ENCODE measurements around the gene ASTL.

The ASTL gene

GRCh38 chr2:96150791-96151594 is 12.7 kb upstream of the ASTL start:
- DNase-seq (ENCODE audit: extremely low read depth, low read depth): no peak
- no peak overlapping the region for H3K4me3 ChIP-seq (replicated peaks; ENCODE audit: low read depth, low read length)
- TF ChIP-seq CTCF (IDR thresholded peaks at IDR 0.05; ENCODE audit: low read depth, low read length, missing control alignments): no peak

GRCh38 chr2:96150007-96150640 is 11.8 kb upstream of the ASTL start:
- H3K4me3 ChIP-seq (replicated peaks; ENCODE audit: low read depth, low read length): no peak overlapping the region
- DNase-seq (ENCODE audit: extremely low read depth, low read depth): no peak
- no peak for TF ChIP-seq CTCF (IDR thresholded peaks at IDR 0.05; ENCODE audit: low read depth, low read length, missing control alignments)

GRCh38 chr2:96148410-96149217 is 10.3 kb upstream of the ASTL start:
- H3K4me3 ChIP-seq (replicated peaks; ENCODE audit: low read depth, low read length): no peak overlapping the region
- peak; percentile 76 for DNase-seq (ENCODE audit: extremely low read depth, low read depth)
- TF ChIP-seq CTCF (IDR thresholded peaks at IDR 0.05; ENCODE audit: low read depth, low read length, missing control alignments): no peak

GRCh38 chr2:96147593-96148201 is 9.4 kb upstream of the ASTL start:
- no peak for TF ChIP-seq CTCF (IDR thresholded peaks at IDR 0.05; ENCODE audit: low read depth, low read length, missing control alignments)
- H3K4me3 ChIP-seq (replicated peaks; ENCODE audit: low read depth, low read length): no peak overlapping the region
- no peak for DNase-seq (ENCODE audit: extremely low read depth, low read depth)

- no peak for TF ChIP-seq CTCF (IDR thresholded peaks at IDR 0.05; ENCODE audit: low read depth, low read length, missing control alignments)
- H3K4me3 ChIP-seq (replicated peaks; ENCODE audit: low read depth, low read length): no peak overlapping the region
- DNase-seq (ENCODE audit: extremely low read depth, low read depth): no peak
Observed at GRCh38 chr2:96146881-96147592, 8.7 kb upstream of the ASTL start.
